Endodermal cell (in vitro differentiated cells): ENCODE data around the gene CRTC1. TPM values are rescaled to one million over a fixed set of nuclear protein-coding genes. Genes with fewer than 3 reads are reported as not detected.

Experiments
- DNase-seq: peaks from one replicate; pipeline ENCODE4 v3.0.0-alpha.2; 2017
- H3K27ac ChIP-seq: 2 replicates; pipeline ENCODE4 v1.5.1; 2013; ENCODE audit warnings: mild to moderate bottlenecking, low read depth, low read length, moderate library complexity
- H3K27me3 ChIP-seq: 2 replicates; pipeline ENCODE4 v1.6.1; 2013; ENCODE audit warnings: mild to moderate bottlenecking, low read length, moderate library complexity; ENCODE audit not compliant: insufficient read depth, control insufficient read depth, poor library complexity, severe bottlenecking
- H3K36me3 ChIP-seq: 2 replicates; pipeline ENCODE4 v1.7.0; 2013; ENCODE audit warnings: mild to moderate bottlenecking, low read length, moderate library complexity; ENCODE audit not compliant: control insufficient read depth, insufficient read depth
- H3K4me1 ChIP-seq: one replicate; pipeline ENCODE4 v1.7.0; 2013; ENCODE audit warnings: low read length; ENCODE audit not compliant: control insufficient read depth, insufficient read depth
- H3K4me3 ChIP-seq: 2 replicates; pipeline ENCODE4 v1.5.1; 2013; ENCODE audit warnings: mild to moderate bottlenecking, low read length, moderate library complexity
- H3K9ac ChIP-seq: 2 replicates; pipeline ENCODE4 v1.6.1; 2013; ENCODE audit warnings: mild to moderate bottlenecking, low read length, moderate library complexity; ENCODE audit not compliant: poor library complexity, severe bottlenecking; ENCODE audit errors: extremely low read depth
- H3K9me3 ChIP-seq: 2 replicates; pipeline ENCODE4 v1.6.1; 2013; ENCODE audit warnings: mild to moderate bottlenecking, low read length, moderate library complexity; ENCODE audit not compliant: control insufficient read depth
- H3K27ac Mint-ChIP-seq: 2 replicates; pipeline ENCODE4 v1.8.0; 2020; ENCODE audit warnings: mixed read lengths
- H3K27me3 Mint-ChIP-seq: 2 replicates; pipeline ENCODE4 v1.8.0; 2021; ENCODE audit warnings: mild to moderate bottlenecking, mixed read lengths; ENCODE audit not compliant: insufficient read depth
- H3K36me3 Mint-ChIP-seq: 2 replicates; pipeline ENCODE4 v1.8.0; 2020; ENCODE audit warnings: low read depth, mixed read lengths
- H3K4me1 Mint-ChIP-seq: 2 replicates; pipeline ENCODE4 v1.8.0; 2020; ENCODE audit warnings: mixed read lengths
- H3K4me3 Mint-ChIP-seq: 2 replicates; pipeline ENCODE4 v1.8.0; 2020; ENCODE audit warnings: mild to moderate bottlenecking, moderate library complexity, mixed read lengths
- H3K9me3 Mint-ChIP-seq: 2 replicates; pipeline ENCODE4 v1.8.0; 2020; ENCODE audit warnings: mild to moderate bottlenecking, mixed read lengths
- CTCF ChIP-seq: fragments of 200-600 bp; sonication (generic); conservative IDR thresholded peaks from 2 replicates; pipeline ENCODE4 v1.5.0; 2021; ENCODE audit warnings: antibody characterized with exemption, mild to moderate bottlenecking
- WGBS, 2 experiments: methylation state at CpG; one replicate each; pipeline versions ENCODE4 v1.1.5 to v1.1.7; 2013; ENCODE audit warnings: missing lambda C conversion rate in 2 of 2, mixed read lengths in 1 of 2; ENCODE audit not compliant: insufficient coverage in 1 of 2, insufficient read length in 1 of 2; 5-methylcytosine and 5-hydroxymethylcytosine counted together
- total RNA-seq, 2 donors: library from RNA; stranded (reverse); fragmentation: NEBNext Ultra II Directional in 1 of 2; extraction: Animal tissue kit (Norgen Biotek cat#: 25700) in 1 of 2; gene quantifications; 2 replicates in 1 of 2; 3 replicates in 1 of 2; pipeline ENCODE4 v1.2.1, GENCODE V29; 2021

CRTC1 gene
- total RNA-seq, 2 donors from 2014 or later = 26.6 to 29.7 TPM

GRCh38 chr19:18696023-18696422 is 12.5 kb downstream of the CRTC1 start:
- Mint-ChIP-seq H3K9me3 (no peaks in the 10 kb centered on the region), H3K36me3 (no peaks in the 10 kb centered on the region), H3K27ac (no peak overlapping the region), H3K4me1 (peaks cover 9% of the 10 kb centered on the region), H3K4me3 (no peak overlapping the region), H3K27me3 (peaks cover 6% of the 10 kb centered on the region)
- Histone ChIP-seq H3K36me3 (no peaks in the 10 kb centered on the region), H3K9me3 (no peaks in the 10 kb centered on the region), H3K27me3 (no peaks in the 10 kb centered on the region), H3K9ac (no peak overlapping the region), H3K4me3 (no peak overlapping the region), H3K27ac (no peak overlapping the region), H3K4me1 (peaks cover 4% of the 10 kb centered on the region)
- DNase-seq = peak; percentile 47
- WGBS, 2 experiments = 92 to 94% methylated on average over 8 to 12 of the region's 12 CpGs
- TF ChIP-seq CTCF = no peak

- H3K27ac ChIP-seq = no peak overlapping the region
- peaks cover 6% of the 10 kb centered on the region for H3K27me3 Mint-ChIP-seq
- H3K27me3 ChIP-seq = no peaks in the 10 kb centered on the region
- no peak overlapping the region for H3K27ac Mint-ChIP-seq
- TF ChIP-seq CTCF = no peak
- H3K4me1 Mint-ChIP-seq = peaks cover 13% of the 10 kb centered on the region
- no peaks in the 10 kb centered on the region for H3K36me3 ChIP-seq
- peaks cover 8% of the 10 kb centered on the region for H3K4me1 ChIP-seq
- H3K36me3 Mint-ChIP-seq = no peaks in the 10 kb centered on the region
- no peaks in the 10 kb centered on the region for H3K9me3 ChIP-seq
- H3K9me3 Mint-ChIP-seq = no peaks in the 10 kb centered on the region
- no peak for DNase-seq
- WGBS, 2 experiments = 95 to 96% methylated on average over 3 of the region's 3 CpGs
- H3K4me3 ChIP-seq = no peak overlapping the region
- no peak overlapping the region for H3K4me3 Mint-ChIP-seq
- no peak overlapping the region for H3K9ac ChIP-seq
These were observed 14.2 kb downstream of the CRTC1 start for GRCh38 chr19:18697680-18698079.

GRCh38 chr19:18698321-18699167 is 15.1 kb downstream of the CRTC1 start:
- TF ChIP-seq CTCF = no peak
- H3K9me3 ChIP-seq = no peaks in the 10 kb centered on the region
- H3K9ac ChIP-seq = no peak overlapping the region
- no peaks in the 10 kb centered on the region for H3K27me3 ChIP-seq
- peaks cover 6% of the 10 kb centered on the region for H3K27me3 Mint-ChIP-seq
- no peak overlapping the region for H3K27ac ChIP-seq
- H3K4me1 ChIP-seq = peaks cover 8% of the 10 kb centered on the region
- H3K27ac Mint-ChIP-seq = no peak overlapping the region
- H3K4me3 ChIP-seq = no peak overlapping the region
- H3K4me1 Mint-ChIP-seq = peaks cover 13% of the 10 kb centered on the region
- H3K9me3 Mint-ChIP-seq = no peaks in the 10 kb centered on the region
- peak; percentile 52 for DNase-seq
- WGBS, 2 experiments = 93 to 95% methylated on average over 18 of the region's 18 CpGs
- no peaks in the 10 kb centered on the region for H3K36me3 Mint-ChIP-seq
- H3K4me3 Mint-ChIP-seq = no peak overlapping the region
- no peaks in the 10 kb centered on the region for H3K36me3 ChIP-seq
